HepG2 (cell line): ENCODE data around the gene AMOTL2. TPM values are rescaled to one million over a fixed set of nuclear protein-coding genes. Genes with fewer than 3 reads are reported as not detected.

ENCODE experiments used
- ATAC-seq: fragments of 200-7000 bp; cut with Tn5 transposase; 3 replicates; pipeline ENCODE4 v1.9.1; 2020; ENCODE audit warnings: mild to moderate bottlenecking, moderate library complexity
- BruUV-seq: library from RNA; stranded (reverse); fragments of 400-500 nt; replicated peaks from 2 replicates; lab custom pipeline; 2021; lab: Mats Ljungman, UMichigan
- CTCF ChIA-PET: fragments of 300-600 bp; formaldehyde crosslinking; extraction: SDS; loops from one replicate; lab custom pipeline; 2021; ENCODE audit warnings: low total read pairs, inconsistent platforms, low intra/inter-chr PET ratio; lab: Yijun Ruan, JAX
- POLR2A ChIA-PET: fragments of 350-600 bp; sonication (Branson Sonifier 250); formaldehyde crosslinking; loops from one replicate; lab custom pipeline; 2020; ENCODE audit warnings: antibody characterized with exemption, inconsistent platforms; lab: Yijun Ruan, JAX
- DNase-seq: peaks from one replicate; pipeline ENCODE4 v3.0.0-alpha.2; 2015; ENCODE audit warnings: low spot score
- FAIRE-seq: peaks from 3 replicates; lab custom pipeline; 2011; peaks lifted over from hg19 to GRCh38; lab: Jason Lieb, UNC
- H2AFZ ChIP-seq: one replicate; pipeline ENCODE4 v1.6.1; 2011; ENCODE audit warnings: low read length, inconsistent platforms
- H3K27ac ChIP-seq: fragments of 300-600 bp; 3 replicates; pipeline ENCODE4 v1.8.0; 2011; ENCODE audit warnings: mixed run types, mild to moderate bottlenecking, mixed read lengths, low read length, inconsistent platforms; ENCODE audit not compliant: insufficient read depth; ENCODE audit errors: extremely low read length
- H3K27me3 ChIP-seq, 2 experiments: fragments of 200-600 bp in 1 of 2; 2 replicates in 1 of 2; 3 replicates in 1 of 2; pipeline versions ENCODE4 v1.6.0 to v1.8.0; 2011; ENCODE audit warnings: low read length in 2 of 2, mild to moderate bottlenecking in 2 of 2, moderate library complexity in 2 of 2, inconsistent platforms in 1 of 2; ENCODE audit not compliant: insufficient read depth in 2 of 2, control insufficient read depth in 1 of 2
- H3K36me3 ChIP-seq, 2 experiments: fragments of 200-600 bp in 1 of 2; replicated peaks in 1 of 2; 2 replicates in 1 of 2; 3 replicates in 1 of 2; pipeline versions ENCODE4 v1.5.1 to v1.8.0; 2011; ENCODE audit warnings: low read length in 2 of 2, inconsistent platforms in 1 of 2; ENCODE audit not compliant: insufficient read depth in 2 of 2, control insufficient read depth in 1 of 2
- H3K4me1 ChIP-seq: 2 replicates; pipeline ENCODE4 v1.5.1; 2012; ENCODE audit warnings: low read length, inconsistent platforms; ENCODE audit not compliant: insufficient read depth
- H3K4me2 ChIP-seq: 2 replicates; pipeline ENCODE4 v1.6.0; 2011; ENCODE audit warnings: low read depth, low read length, inconsistent platforms
- H3K4me3 ChIP-seq, 3 experiments: fragments of 200-600 bp in 1 of 3; sonication (generic), shearing (Covaris generic) in 1 of 3; replicated peaks in 1 of 3; 2 replicates each; pipeline ENCODE4 v1.5.1; 2011 to 2016; ENCODE audit warnings: low read length in 3 of 3, inconsistent platforms in 2 of 3, low read depth in 2 of 3, mild to moderate bottlenecking in 2 of 3, control low read depth in 1 of 3, mixed read lengths in 1 of 3; ENCODE audit not compliant: insufficient read depth in 1 of 3
- H3K79me2 ChIP-seq: one replicate; pipeline ENCODE4 v1.6.1; 2011; ENCODE audit warnings: low read length, inconsistent platforms; ENCODE audit not compliant: insufficient read depth
- H3K9ac ChIP-seq: 2 replicates; pipeline ENCODE4 v1.6.0; 2011; ENCODE audit warnings: mild to moderate bottlenecking, low read depth, low read length, inconsistent platforms; ENCODE audit not compliant: insufficient read depth
- H3K9me3 ChIP-seq: 2 replicates; pipeline ENCODE4 v1.5.1; 2012; ENCODE audit warnings: mild to moderate bottlenecking, low read length
- H4K20me1 ChIP-seq: 2 replicates; pipeline ENCODE4 v1.6.0; 2011; ENCODE audit warnings: inconsistent platforms, mild to moderate bottlenecking, low read length, moderate library complexity; ENCODE audit not compliant: insufficient read depth
- ARID3A ChIP-seq: IDR thresholded peaks from 2 replicates; pipeline ENCODE4 v1.6.1; 2012; ENCODE audit warnings: low read depth, low read length, improper control_type of control experiment
- CERS6 ChIP-seq: sonication (generic); formaldehyde crosslinking; IDR thresholded peaks from 2 replicates; pipeline ENCODE4 v1.5.0; 2020; ENCODE audit warnings: missing genetic modification reagents
- FIP1L1 ChIP-seq: fragments of 200-400 bp; formaldehyde crosslinking; IDR thresholded peaks from 2 replicates; pipeline ENCODE4 v1.6.1; 2018; ENCODE audit warnings: low read depth, mild to moderate bottlenecking, low read length, moderate library complexity, borderline replicate concordance; ENCODE audit not compliant: insufficient read depth
- HMG20B ChIP-seq: conservative IDR thresholded peaks from 2 replicates; pipeline ENCODE4 v1.6.1; 2016; ENCODE audit warnings: missing genetic modification reagents, missing compliant biosample characterization
- KMT2A ChIP-seq: sonication (generic); formaldehyde crosslinking; IDR thresholded peaks from 2 replicates; pipeline ENCODE4 v1.4.0; 2020; ENCODE audit warnings: missing genetic modification reagents
- NR2C2 ChIP-seq: sonication (generic); formaldehyde crosslinking; IDR thresholded peaks from 2 replicates; pipeline ENCODE4 v1.4.0; 2020; ENCODE audit warnings: missing genetic modification reagents, mild to moderate bottlenecking, moderate library complexity, borderline replicate concordance
- NR2F2 ChIP-seq: IDR thresholded peaks from 2 replicates; pipeline ENCODE4 v1.6.1; 2012; ENCODE audit warnings: low read depth, inconsistent platforms, borderline replicate concordance
- NR3C1 ChIP-seq: sonication (generic); formaldehyde crosslinking; IDR thresholded peaks from 2 replicates; pipeline ENCODE4 v1.4.0; 2020; ENCODE audit warnings: missing genetic modification reagents
- PAX8 ChIP-seq: sonication (generic); formaldehyde crosslinking; IDR thresholded peaks from 2 replicates; pipeline ENCODE4 v1.8.0; 2022; ENCODE audit warnings: mild to moderate bottlenecking, missing genetic modification reagents, borderline replicate concordance
- POLR2AphosphoS2 ChIP-seq: IDR thresholded peaks from 2 replicates; pipeline ENCODE4 v1.6.1; 2011; ENCODE audit warnings: low read depth, low read length, improper control_type of control experiment
- REL ChIP-seq: sonication (generic); formaldehyde crosslinking; conservative IDR thresholded peaks from 2 replicates; pipeline ENCODE4 v1.8.0; 2022; ENCODE audit warnings: mild to moderate bottlenecking, missing genetic modification reagents, moderate library complexity
- STAT5B ChIP-seq: sonication (generic); formaldehyde crosslinking; IDR thresholded peaks from 2 replicates; pipeline ENCODE4 v1.4.0; 2020; ENCODE audit warnings: missing genetic modification reagents
- ZFYVE20 ChIP-seq: sonication (generic); formaldehyde crosslinking; IDR thresholded peaks from 2 replicates; pipeline ENCODE4 v1.8.0; 2023; ENCODE audit warnings: low read depth, mild to moderate bottlenecking, moderate library complexity, missing genetic modification reagents, borderline replicate concordance
- ZIK1 ChIP-seq: sonication (generic); formaldehyde crosslinking; IDR thresholded peaks from 2 replicates; pipeline ENCODE4 v1.5.0; 2020; ENCODE audit warnings: mild to moderate bottlenecking, low read depth, missing genetic modification reagents, borderline replicate concordance
- ZNF451 ChIP-seq: sonication (generic); formaldehyde crosslinking; IDR thresholded peaks from 2 replicates; pipeline ENCODE4 v1.5.0; 2020; ENCODE audit warnings: mild to moderate bottlenecking, missing genetic modification reagents
- ZNF724P ChIP-seq: sonication (generic); formaldehyde crosslinking; IDR thresholded peaks from 2 replicates; pipeline ENCODE4 v1.8.0; 2022; ENCODE audit warnings: missing genetic modification reagents, borderline replicate concordance
- ZNF75D ChIP-seq: sonication (generic); formaldehyde crosslinking; IDR thresholded peaks from 2 replicates; pipeline ENCODE4 v1.8.1; 2023; ENCODE audit warnings: missing genetic modification reagents, mild to moderate bottlenecking, borderline replicate concordance
- ZNF792 ChIP-seq: IDR thresholded peaks from 2 replicates; pipeline ENCODE4 v1.6.1; 2016
- ZZZ3 ChIP-seq: sonication (generic); formaldehyde crosslinking; IDR thresholded peaks from 2 replicates; pipeline ENCODE4 v1.4.0; 2020; ENCODE audit warnings: missing genetic modification reagents, mild to moderate bottlenecking, borderline replicate concordance
- WGBS: methylation state at CpG from one replicate; pipeline ENCODE4 v1.1.6; 2017; ENCODE audit warnings: low lambda C conversion rate; 5-methylcytosine and 5-hydroxymethylcytosine counted together
- in situ Hi-C: cut with HindIII; loops from 2 replicates; pipeline ENCODE4 v1.10.0; 2017; ENCODE audit warnings: low pct_unique_long_range_greater_than_20kb; ENCODE audit not compliant: extremely low pct_ligation_motif_present
- intact Hi-C: fragments of 100-400 bp; cut with micrococcal nuclease; formaldehyde crosslinking; loops from one replicate; pipeline ENCODE4 v1.10.0; 2022; ENCODE audit not compliant: unreplicated experiment
- polyA plus RNA-seq, 8 experiments: library from polyadenylated mRNA; depleted of rRNA in 3 of 8; stranded (reverse) in 7 of 8; unstranded in 1 of 8; fragments of >200 nt; fragmentation: Illumina TruSeq in 4 of 8; extraction: Trizol in 4 of 8; gene quantifications; 2 replicates each; pipeline versions ENCODE4 v1.2.1 to v1.2.3, GENCODE V29; 2011 to 2016; ENCODE audit warnings: low read depth in 4 of 8, missing spikeins in 1 of 8, mixed read lengths in 1 of 8; ENCODE audit not compliant: insufficient read depth in 1 of 8
- total RNA-seq, 5 experiments: library from RNA; depleted of rRNA; stranded (reverse); fragments of >200 nt; fragmentation: Illumina TruSeq; extraction: Trizol; gene quantifications; 2 replicates each; pipeline ENCODE4 v1.2.3, GENCODE V29; 2016; ENCODE audit warnings: low read depth in 1 of 5

The AMOTL2 gene
- total and polyA plus RNA-seq, 2 of the 13 experiments (the other 11 are each of a cell fraction or from before 2014, with no cell fraction given) = 17.3 to 18.5 TPM

GRCh38 chr3:134344560-134344959 lies 29.7 kb downstream of the AMOTL2 start:
- BruUV-seq = no TSS peak
- intact Hi-C loops (no loop called here), in situ Hi-C loops (no loop called here)
- FAIRE-seq (no peak), ATAC-seq (no peak), DNase-seq (no peak)
- Histone ChIP-seq H3K4me2 (no peak overlapping the region), H3K36me3 (no peaks in the 10 kb centered on the region), H3K79me2 (no peaks in the 10 kb centered on the region), H4K20me1 (no peaks in the 10 kb centered on the region), H3K4me1 (peaks cover 29% of the 10 kb centered on the region), H3K27me3 (no peaks in the 10 kb centered on the region), H2AFZ (no peak overlapping the region), H3K4me3 (no peak overlapping the region), H3K9me3 (peaks cover 10% of the 10 kb centered on the region), H3K27ac (no peak overlapping the region), H3K9ac (no peak overlapping the region)
- 94% methylated on average over 1 of the region's 2 CpGs for WGBS
- POLR2A ChIA-PET = no interaction called here
- CTCF ChIA-PET = no interaction called here
- no peak for TF ChIP-seq HMG20B (CRISPR knock-in tag)
- no peak for TF ChIP-seq POLR2AphosphoS2
- no peak for TF ChIP-seq REL (CRISPR knock-in tag)
- TF ChIP-seq ZNF724P = no peak
- no peak for TF ChIP-seq ZNF792 (CRISPR knock-in tag)
- no peak for TF ChIP-seq FIP1L1
- no peak for TF ChIP-seq ZNF451 (CRISPR knock-in tag)
- TF ChIP-seq CERS6 = no peak

- Histone ChIP-seq H3K4me1 (peaks cover 48% of the 10 kb centered on the region), H3K27ac (no peak overlapping the region), H2AFZ (no peak overlapping the region), H3K9ac (no peak overlapping the region), H3K9me3 (peaks cover 10% of the 10 kb centered on the region), H4K20me1 (no peaks in the 10 kb centered on the region), H3K4me2 (no peak overlapping the region), H3K4me3 (no peak overlapping the region), H3K79me2 (no peaks in the 10 kb centered on the region), H3K27me3 (no peaks in the 10 kb centered on the region), H3K36me3 (no peaks in the 10 kb centered on the region)
- in situ Hi-C loops (no loop called here), intact Hi-C loops (no loop called here)
- no peak for ATAC-seq
- BruUV-seq = no TSS peak
- no peak for DNase-seq
- ChIA-PET CTCF (no interaction called here), POLR2A (no interaction called here)
- 82% methylated on average over 9 of the region's 9 CpGs for WGBS
- FAIRE-seq = no peak
- no peak for TF ChIP-seq NR2F2
- TF ChIP-seq ZFYVE20 (CRISPR knock-in tag) = no peak
- TF ChIP-seq ARID3A = no peak
- no peak for TF ChIP-seq ZIK1 (CRISPR knock-in tag)
- no peak for TF ChIP-seq NR3C1 (CRISPR knock-in tag)
- TF ChIP-seq KMT2A (CRISPR knock-in tag) = no peak
- no peak for TF ChIP-seq PAX8 (CRISPR knock-in tag)
- no peak for TF ChIP-seq ZNF75D (CRISPR knock-in tag)
- TF ChIP-seq ZNF792 (CRISPR knock-in tag) = no peak
- TF ChIP-seq ZZZ3 (CRISPR knock-in tag) = no peak
- TF ChIP-seq NR2C2 (CRISPR knock-in tag) = no peak
- TF ChIP-seq STAT5B (CRISPR knock-in tag) = no peak
Measured at GRCh38 chr3:134342259-134342658, 32.0 kb downstream of the AMOTL2 start.
